IPS-NIHi11 (cell line): ENCODE data around the gene PITPNC1.
A peak's percentile ranks its signal among the peaks of the same experiment; 100 is the strongest.
"Not testable (repeated sequence)": the region's sequence is repeated elsewhere in the genome, so short reads cannot be mapped to it uniquely, and the experiment has no call there.

Experiments used
- DNase-seq: peaks from one replicate; pipeline ENCODE4 v3.0.0; 2012; ENCODE audit warnings: mixed read lengths, low spot score

The PITPNC1 gene

DNA sequence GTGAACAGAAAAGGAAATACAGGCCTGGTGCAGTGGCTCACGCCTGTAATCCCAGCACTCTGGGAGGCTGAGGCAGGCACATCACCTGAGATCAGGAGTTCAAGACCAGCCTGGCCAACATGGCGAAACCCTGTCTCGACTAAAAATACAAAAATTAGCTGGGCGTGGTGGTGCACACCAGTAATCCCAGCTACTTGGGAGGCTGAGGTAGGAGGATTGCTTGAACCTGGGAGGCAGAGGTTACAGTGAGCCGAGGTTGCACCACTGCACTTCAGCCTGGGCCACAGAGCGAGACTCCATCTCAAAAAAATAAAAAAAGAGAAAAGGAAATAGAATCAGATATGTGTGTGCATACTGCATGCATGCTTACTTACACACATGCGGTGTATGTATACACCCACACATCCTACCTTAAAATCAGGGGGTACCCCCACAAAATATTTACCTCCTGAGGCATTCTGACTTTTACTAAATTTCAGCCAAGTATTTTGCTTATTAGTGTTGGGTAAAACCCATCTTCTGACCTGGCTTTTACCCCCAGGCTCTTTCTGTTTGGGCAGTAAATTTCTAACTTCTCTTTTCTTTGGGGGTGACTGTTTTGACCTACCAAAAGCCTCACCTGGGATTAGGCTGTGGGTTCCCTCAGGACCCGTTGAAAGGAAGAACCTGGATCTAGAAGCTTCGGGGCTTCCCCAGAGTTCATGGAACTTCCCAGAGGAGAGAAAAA, 201.8 kb downstream of the PITPNC1 start:
- DNase-seq: not testable (repeated sequence)

DNA sequence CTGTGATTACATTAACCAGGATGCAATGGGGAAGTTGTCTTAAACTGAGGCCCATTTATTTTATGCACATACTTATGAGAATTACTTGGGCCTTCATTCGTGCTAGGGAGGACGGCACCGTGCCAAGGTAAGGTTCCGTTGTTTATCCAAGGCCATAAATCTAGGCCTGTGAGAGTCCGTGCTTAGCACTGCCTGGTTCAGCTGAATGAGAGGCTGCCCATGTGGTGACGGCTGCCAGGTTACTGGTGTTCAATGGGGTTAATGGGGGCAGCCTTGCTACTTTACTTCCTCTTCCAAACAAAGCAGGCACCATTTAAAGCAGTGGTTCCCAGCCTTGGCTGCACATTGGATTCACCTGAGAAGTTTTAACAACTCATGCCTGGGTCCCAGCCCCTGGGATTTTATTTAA, 205.6 kb downstream of the PITPNC1 start:
- no peak for DNase-seq

DNA sequence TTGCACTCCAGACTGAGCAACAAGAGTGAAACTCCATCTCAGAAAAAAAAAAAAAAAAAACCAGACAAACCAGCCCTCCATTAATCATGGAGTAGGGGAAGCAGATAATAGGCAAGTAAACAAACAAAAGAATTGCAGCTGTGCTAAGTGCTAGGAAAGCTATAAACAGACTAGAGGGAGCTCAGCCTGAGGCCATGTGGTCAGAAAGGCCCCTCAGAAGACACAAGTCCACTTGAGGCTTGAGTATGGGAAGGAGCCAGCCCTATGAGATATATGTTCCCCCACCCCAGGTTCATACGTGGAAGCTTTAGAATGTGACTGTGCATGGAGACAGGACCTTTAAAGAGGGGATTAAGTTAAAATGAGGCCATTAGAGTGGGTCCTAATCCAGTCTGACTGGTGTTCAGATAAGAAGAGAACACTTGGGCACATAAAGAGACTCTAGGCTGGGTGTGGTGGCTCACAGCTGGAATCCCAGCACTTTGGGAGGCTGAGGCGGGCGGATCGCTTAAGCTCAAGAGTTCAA, 208.1 kb downstream of the PITPNC1 start:
- no peak for DNase-seq

DNA sequence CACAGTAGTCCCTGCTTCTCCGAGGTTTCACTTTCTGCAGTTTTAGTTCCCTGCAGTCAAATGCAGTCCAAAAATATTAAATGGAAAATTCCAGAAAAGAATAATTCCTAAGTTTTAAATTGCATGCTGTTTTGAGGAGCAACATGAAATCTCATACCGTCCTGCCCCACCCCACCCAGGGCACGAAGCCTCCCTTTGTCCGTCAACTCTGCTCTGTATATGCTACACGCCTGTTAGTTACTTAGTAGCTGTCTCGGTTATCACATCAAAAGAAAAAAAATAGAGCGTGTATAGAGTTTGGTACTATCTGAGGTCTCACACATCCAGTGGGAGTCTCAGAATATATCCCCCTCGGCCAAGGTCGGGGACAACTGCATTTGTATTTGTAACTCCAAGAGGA, 211.2 kb downstream of the PITPNC1 start:
- no peak for DNase-seq

DNA sequence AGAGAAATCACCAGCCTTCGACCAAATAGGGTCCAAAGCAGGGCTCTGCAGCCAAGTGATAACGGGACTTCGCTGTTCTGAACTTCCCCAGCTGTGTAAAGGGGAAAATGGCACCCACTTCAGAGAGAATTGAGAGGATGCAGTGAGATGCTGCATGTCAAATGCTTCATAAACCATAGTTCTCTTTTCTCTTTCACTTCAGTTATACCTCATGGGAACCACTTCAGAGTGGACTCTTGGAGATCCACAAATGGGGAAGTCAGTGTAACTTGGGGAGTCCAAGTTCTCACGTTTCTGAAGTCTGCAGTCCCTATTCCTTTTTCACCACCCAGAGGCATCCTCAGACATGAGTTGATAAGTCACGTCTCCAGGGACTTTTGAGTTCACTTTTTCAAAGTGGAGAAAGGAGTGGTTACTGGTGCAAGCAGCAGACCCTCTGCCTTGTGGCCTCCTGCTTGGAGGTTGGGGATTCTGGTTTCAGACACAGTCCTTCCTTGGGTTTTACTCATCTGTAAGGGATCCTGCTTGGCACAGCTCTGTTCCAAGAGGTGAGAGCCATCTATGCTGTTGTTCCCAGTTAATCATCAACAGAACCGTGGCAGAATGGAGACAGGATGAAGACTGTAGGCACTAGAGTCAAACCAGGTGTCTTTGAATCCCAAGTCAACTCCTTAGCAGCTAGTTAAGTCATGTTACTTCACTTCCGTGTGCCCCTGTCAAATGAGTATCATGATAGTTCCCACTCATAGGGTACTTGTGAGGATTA, 217.2 kb downstream of the PITPNC1 start:
- DNase-seq: no peak

DNA sequence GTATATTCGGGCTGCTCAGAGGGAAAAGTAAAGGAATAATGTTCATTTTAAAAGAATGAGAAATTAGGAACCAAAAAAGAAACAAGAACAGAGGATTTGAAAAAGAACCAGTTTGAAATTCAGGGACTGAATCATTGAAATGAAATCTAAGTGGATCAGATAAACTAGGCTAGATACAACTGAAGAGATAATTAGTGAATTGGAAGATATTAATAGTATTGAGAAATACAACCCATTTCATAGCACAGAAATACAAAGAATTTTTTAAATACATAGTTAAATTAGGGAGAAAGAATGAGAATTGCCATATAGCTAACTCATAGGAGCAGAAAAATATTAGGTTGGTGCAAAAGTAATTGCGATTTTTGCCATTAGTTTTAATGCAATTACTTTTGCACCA, 223.3 kb downstream of the PITPNC1 start:
- DNase-seq: no peak

DNA sequence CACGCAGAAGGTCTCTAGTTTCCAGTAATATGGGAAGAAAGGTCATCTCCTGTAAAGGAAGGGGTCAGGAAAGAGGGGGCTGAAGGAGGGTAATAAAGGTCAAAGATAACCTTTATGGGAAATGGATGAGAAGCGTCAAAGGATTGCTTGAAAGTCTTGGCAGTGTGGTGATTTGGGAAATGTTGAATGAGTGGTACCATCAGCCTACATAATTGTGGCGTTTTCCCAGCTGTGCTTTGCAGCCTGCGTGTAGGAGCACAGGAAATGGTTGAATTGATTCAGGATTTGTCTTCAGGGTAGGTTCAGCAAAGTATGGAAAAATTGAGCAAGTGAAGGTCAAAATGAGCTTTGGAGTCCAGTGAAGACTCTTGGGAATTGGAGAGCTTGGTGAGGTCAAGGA, 224.8 kb downstream of the PITPNC1 start:
- no peak for DNase-seq

DNA sequence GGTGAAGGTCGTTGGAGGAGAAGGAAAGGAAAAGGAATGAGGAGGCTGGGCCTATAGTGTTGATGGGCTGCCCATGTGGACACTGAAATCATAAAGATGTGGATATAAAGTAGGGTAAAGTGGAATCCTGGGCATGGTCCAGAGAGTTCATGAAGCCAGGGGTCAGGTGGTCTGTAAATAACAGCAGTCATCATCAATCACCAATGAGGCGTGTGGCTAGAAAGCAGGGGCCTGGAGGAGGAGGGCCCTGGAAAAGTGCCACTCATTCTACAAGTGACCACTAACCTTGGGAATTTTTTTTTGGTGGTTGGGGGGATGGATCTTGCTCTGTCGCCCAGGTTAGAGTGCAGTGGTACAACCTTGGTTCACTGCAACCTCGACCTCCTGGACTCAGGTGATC, 225.4 kb downstream of the PITPNC1 start:
- DNase-seq: no peak

DNA sequence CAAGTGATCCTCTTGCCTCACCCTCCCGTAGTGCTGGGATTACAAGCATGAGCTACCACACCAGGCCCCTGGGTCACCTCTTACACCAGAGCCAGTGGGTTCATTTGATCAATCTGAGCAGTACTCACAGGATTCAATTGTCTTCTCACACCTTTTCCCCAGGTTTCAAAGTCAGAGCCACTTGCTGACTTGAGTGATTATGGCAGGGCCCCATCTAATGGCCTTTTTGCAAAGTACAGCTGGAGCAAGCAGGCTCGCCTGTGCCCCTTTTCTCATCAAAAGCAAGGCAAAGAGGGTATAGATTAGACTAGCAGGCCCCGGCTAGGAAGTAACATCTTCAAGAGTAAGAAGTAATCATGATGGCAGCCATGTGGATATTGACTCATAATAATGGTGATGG, 225.9 kb downstream of the PITPNC1 start:
- peak; percentile 76 for DNase-seq

DNA sequence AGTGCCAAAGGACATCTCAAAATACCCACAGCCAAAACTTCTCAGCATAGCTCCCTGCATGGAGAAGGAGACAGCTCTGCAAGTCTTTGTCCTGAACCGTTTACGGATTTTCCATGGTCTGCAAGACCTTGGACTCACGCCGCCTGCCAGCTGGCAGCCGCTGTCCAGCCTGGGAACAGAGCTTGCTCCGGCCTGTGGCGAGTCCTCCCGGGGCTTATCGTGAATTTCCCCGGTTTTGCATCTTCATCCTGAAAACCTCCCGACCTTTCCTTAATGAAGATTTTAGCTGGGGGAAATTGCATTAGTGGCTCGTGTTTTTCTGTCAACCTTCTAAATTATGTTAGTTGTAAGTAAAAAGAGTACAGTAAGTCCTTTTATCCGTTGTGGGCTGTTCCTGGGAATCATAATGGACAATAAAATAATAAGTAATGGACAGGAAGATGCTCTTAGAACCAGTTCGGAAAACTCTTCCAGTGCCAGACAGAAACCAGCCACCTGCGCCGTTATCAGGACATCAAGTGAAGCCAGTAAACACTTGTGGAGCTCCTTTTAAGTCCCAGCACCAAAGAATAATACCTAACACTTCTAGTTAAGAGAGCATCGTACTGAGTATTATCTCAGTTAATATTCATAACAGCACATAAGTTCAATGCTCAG, 228.3 kb downstream of the PITPNC1 start:
- no peak for DNase-seq

DNA sequence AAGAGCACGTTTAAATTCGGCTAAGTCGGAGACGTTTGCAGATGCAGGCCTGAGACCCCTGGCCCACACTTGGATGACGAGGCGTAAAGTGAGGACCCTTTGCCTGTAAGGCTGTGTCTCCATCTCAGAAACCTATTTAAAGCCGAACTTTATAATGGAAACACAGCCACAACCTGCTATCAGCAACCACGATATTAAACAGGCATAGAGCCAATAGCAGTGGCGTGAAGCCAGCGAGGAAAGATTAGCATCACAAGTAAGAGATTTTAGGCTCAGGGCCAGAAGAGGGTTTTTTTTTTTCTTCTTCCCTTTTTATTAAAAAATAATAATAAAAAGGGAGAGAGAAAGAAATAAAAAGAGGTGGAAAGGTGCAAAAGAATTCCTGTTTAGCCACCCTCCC, 229.4 kb downstream of the PITPNC1 start:
- DNase-seq: no peak

DNA sequence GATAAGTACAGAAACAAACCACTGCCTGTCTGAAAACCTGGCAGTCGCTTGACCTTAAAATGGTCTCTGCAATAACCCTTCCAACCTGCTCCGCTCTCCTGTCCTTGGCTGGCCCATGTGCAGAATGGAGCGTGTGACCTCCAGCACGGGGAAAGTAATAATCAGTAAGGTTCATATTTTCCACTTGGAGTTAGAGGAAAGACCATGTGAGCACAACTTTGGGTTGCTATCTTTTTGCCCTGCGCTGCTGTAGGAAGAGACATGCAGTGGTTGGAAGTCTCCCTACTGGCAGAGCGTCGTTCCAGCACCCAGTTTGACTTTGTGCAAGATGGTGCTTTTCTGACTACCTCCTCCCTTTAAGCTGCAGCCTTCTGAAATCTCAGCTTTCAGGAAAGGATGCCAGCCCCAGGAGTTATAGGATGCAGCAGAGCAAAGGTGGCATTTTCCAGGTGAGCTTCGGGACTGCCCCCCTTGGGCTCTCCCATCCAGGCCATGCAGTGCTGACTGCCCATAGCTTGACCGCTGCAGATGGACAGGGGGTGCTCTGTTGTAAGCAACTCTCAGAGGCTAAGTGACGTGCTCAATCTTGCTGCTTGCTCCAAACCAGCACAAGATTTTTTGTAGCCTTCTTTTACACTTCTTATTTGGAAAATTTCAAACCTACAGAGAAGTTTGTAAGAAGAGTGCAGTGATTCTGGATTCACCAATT, 230.0 kb downstream of the PITPNC1 start:
- DNase-seq: no peak

DNA sequence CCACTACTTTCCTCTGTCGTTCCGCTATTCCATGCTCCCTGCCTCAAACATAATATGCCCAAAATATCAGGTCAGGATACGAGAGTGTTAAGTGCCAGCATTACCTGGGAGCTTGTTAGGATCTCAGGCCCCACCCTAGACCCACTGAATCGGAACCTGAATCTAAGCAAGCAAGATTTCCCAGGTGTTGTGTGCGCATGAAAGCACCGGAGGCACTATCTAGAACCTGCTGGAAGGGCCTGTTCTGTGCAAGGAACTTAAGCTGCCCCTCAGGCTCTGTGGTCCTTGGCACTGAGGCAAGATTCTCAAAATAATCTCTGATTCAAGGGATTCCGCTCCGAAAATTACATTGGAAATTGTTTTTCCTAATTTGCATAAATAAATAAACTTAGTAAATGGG, 233.0 kb downstream of the PITPNC1 start:
- no peak for DNase-seq

DNA sequence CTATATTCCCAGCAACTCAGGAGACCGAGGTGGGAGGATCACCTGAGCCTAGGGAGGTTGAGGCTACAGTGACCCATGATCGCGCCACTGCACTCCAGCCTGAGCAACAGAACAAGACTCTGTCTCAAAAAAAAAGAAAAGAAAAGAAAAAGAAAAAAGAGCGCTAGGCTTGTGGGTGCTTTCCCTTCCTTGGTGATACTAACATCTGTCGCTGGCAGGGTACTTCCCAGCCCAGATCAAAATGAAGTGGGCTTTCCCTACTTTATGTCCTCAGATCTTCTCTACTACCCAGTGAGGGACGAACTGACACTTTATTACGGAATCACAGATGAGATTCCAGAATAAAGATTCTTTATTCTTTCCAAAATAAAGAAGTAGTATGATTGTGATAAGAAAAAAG, 236.9 kb downstream of the PITPNC1 start:
- DNase-seq: no peak

DNA sequence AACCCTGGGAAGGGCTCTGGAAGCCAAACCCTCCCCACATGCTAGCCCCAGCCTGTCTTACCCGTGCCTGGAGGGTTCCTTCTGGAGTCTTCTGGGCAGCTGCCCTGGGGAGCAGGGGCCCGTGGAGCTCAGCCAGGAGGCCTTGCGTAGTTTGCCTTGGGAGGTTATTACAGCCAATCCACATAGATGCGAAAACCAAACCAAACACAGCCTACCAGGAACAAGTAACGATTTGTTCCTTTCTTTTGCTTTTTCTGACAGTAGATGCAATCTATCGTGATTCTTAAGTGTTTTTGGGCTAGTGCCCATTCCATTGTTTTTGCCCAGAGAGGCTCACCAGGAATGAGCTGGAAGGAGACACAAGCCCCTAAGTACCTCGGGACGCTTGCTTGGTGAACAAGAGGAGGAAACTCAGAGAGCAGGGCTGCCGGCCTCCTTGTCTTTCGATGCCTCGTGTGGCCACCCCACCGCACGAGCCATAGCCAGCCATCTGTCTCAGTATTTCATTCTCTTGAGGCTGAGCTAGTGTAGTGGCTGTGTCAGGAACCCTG, 238.0 kb downstream of the PITPNC1 start:
- no peak for DNase-seq

DNA sequence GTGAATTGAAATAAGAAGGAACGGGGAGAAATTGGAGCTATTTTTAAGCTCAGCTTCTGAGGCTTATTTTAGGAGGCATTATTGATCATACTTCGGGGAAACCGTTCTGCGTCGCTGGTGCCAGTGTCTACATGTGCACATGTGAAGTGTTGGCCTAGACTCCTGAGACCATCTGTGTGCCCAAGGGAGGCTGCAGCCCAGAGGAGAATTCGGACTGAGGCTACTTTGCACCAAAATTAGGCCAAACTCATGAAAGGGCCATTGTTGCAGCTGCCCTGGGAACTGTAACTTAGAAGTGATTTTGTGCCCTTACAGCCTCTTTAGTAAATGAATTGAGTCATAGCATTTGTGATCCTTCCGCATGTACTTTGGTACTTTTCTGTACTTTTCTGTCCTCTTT, 238.7 kb downstream of the PITPNC1 start:
- DNase-seq: no peak

DNA sequence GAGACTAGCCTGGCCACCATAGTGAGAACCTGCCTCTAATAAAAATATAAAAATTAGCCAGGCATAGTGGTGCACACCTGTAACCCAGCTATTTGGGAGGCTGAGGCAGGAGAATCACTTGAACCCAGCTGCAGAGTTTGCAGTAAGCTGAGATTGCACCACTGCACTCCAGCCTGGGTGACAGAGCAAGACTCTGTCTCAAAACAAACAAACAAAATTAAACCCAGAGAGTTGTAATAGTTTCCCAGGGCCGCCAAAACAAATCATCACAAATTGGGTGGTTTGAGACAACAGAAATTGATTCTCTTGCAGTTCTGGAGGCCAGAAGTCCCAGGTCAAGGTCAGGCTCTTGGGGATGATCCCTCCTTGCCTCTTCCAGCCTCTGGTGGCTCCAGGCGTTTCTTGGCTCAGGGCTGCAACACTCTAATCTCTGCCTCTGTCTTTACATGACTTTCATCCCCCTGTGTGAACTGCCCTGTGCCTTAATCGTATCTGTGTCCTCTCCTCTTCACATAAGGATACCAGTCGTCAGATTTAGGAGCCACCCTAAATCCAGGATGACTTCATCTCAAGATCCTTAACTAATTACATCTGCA, 240.3 kb downstream of the PITPNC1 start:
- DNase-seq: no peak

DNA sequence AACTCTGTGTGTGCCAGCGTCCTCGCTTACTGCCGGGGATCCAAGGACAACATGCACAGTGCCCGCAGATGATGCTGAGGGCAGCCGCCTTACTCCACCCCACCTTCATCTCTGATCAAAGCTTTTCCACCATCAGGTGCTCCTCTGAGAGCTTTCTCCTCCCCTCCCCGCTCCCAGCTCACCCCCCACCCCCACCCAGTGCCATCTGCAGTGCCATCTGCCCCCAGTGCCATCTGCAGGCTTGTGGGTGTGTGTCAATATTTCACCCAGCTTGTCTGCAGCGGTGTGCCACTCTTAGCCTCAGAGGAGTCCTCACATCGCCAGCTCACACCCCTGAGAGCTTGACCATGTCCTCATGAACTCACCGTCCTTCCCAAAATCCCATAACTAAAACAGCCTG, 242.5 kb downstream of the PITPNC1 start:
- DNase-seq: no peak

DNA sequence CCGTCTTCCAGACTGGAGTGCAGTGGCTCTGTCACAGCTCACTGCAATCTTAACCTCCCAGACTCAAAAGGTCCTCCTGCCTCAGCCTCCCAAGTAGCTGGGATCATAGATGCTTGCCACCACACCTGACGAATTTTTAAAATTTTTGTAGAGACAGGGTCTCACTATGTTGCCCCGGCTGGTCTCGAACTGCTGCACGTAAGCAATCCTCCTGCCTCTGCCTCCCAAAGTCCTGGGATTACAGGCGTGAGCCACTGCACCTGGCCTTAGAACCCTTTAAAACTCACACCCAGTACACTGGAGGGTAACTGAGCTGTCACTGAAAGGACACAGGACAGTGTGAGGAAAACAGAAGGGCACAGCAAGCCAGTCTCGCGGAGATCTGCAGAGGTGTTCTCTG, 243.0 kb downstream of the PITPNC1 start:
- no peak for DNase-seq

DNA sequence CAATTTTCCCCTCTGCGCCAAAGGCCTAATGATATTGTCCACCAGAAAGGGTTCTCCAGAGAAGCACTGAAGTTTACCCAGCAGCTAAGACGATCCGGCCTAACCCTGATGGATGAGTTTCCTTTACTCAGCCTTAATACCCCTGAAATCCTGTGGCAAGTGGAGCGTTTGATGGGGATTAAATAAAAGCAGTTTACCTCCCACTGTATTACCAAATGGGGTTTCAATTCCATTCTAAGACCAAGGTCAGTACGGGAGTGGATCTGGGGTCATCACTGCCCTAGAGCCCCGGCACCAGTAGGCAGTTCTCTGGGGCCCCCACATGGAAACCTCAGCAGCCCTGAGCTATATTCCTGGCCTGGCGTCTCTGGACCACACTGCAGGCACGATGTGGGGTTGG, 243.6 kb downstream of the PITPNC1 start:
- DNase-seq: no peak

DNA sequence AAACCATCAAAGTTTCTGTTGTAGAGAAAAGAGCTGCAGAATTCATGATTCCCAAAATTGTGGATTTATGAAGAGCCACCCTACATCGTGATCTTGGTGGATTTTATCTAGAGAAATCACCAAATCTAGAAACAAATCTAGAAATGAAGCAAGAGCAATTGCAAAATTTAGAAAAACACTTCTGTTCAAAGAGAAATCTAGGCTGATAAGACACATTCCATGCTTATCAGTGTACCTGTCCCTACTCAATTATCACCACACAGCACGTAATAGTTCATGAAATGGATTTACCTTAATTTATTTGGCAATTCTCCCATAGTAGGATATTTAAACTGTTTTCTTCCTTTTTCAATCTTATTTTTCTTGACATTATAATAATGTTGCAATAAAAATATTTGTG, 246.7 kb downstream of the PITPNC1 start:
- DNase-seq: no peak
